Neural cell (in vitro differentiated cells): ENCODE results near the gene UBE2E1. TPM values are rescaled to one million over a fixed set of nuclear protein-coding genes. Genes with fewer than 3 reads are reported as not detected.

Experiments used
- H2AFZ ChIP-seq: fragments of 200-600, 300-800 bp; sonication (generic), shearing (Covaris generic); 2 replicates; pipeline ENCODE4 v1.6.0; 2014; ENCODE audit warnings: low read depth, mild to moderate bottlenecking, antibody characterized with exemption, low read length, moderate library complexity
- H3F3A ChIP-seq: fragments of 200-600 bp; shearing (Covaris generic); 2 replicates; pipeline ENCODE4 v1.6.1; 2016; ENCODE audit warnings: mild to moderate bottlenecking, moderate library complexity, mixed read lengths, antibody characterized with exemption, low read length; ENCODE audit not compliant: insufficient read depth, poor library complexity, severe bottlenecking
- H3K27ac ChIP-seq: fragments of 200-600, 300-800 bp; sonication (generic), shearing (Covaris generic); 2 replicates; pipeline ENCODE4 v1.5.1; 2014; ENCODE audit warnings: mild to moderate bottlenecking, low read length, moderate library complexity
- H3K27me3 ChIP-seq: fragments of 300-800, 200-600 bp; sonication (generic), shearing (Covaris generic); 2 replicates; pipeline ENCODE4 v1.6.0; 2014; ENCODE audit warnings: mild to moderate bottlenecking, low read depth, low read length, moderate library complexity; ENCODE audit not compliant: insufficient read depth
- H3K36me3 ChIP-seq: fragments of 300-800, 200-600 bp; sonication (generic), shearing (Covaris generic); 2 replicates; pipeline ENCODE4 v1.5.1; 2014; ENCODE audit warnings: mild to moderate bottlenecking, antibody characterized with exemption, low read length, moderate library complexity; ENCODE audit not compliant: insufficient read depth
- H3K4me2 ChIP-seq: fragments of 300-800, 200-600 bp; sonication (generic), shearing (Covaris generic); 2 replicates; pipeline ENCODE4 v1.6.0; 2014; ENCODE audit warnings: mild to moderate bottlenecking, low read length
- H3K4me3 ChIP-seq: fragments of 300-800, 200-600 bp; sonication (generic), shearing (Covaris generic); 2 replicates; pipeline ENCODE4 v1.5.1; 2014; ENCODE audit warnings: mild to moderate bottlenecking, low read length, moderate library complexity
- H3K79me2 ChIP-seq: fragments of 200-600 bp; shearing (Covaris generic); replicated peaks from 2 replicates; pipeline ENCODE4 v1.6.0; 2014; ENCODE audit warnings: mild to moderate bottlenecking, low read length, moderate library complexity; ENCODE audit not compliant: insufficient read depth
- H3K9ac ChIP-seq: fragments of 300-800, 200-600 bp; sonication (generic), shearing (Covaris generic); 2 replicates; pipeline ENCODE4 v1.6.1; 2016; ENCODE audit warnings: mild to moderate bottlenecking, low read length, mixed read lengths
- H3K9me2 ChIP-seq: fragments of 200-600 bp; shearing (Covaris generic); 2 replicates; pipeline ENCODE4 v1.6.1; 2016; ENCODE audit warnings: mild to moderate bottlenecking, low read length, mixed read lengths; ENCODE audit not compliant: insufficient read depth
- H3K9me3 ChIP-seq: fragments of 200-600, 300-800 bp; sonication (generic), shearing (Covaris generic); 2 replicates; pipeline ENCODE4 v1.6.1; 2016; ENCODE audit warnings: mild to moderate bottlenecking, mixed run types, low read length, moderate library complexity, mixed read lengths
- H4K20me1 ChIP-seq: fragments of 200-600 bp; shearing (Covaris generic); 2 replicates; pipeline ENCODE4 v1.6.1; 2016; ENCODE audit warnings: mild to moderate bottlenecking, mixed run types; ENCODE audit not compliant: insufficient read depth
- CTCF ChIP-seq: fragments of 450-650 bp; IDR thresholded peaks from 2 replicates; pipeline ENCODE4 v1.5.1; 2014; ENCODE audit warnings: antibody characterized with exemption, mild to moderate bottlenecking, moderate library complexity; ENCODE audit not compliant: poor library complexity, severe bottlenecking
- EP300 ChIP-seq: fragments of 450-650 bp; conservative IDR thresholded peaks from 2 replicates; pipeline ENCODE4 v1.6.1; 2014; ENCODE audit warnings: antibody characterized with exemption, mild to moderate bottlenecking, moderate library complexity; ENCODE audit not compliant: poor library complexity, severe bottlenecking
- EZH2 ChIP-seq: fragments of 200-600, 300-800 bp; shearing (Covaris generic), sonication (generic); IDR thresholded peaks from 2 replicates; pipeline ENCODE4 v1.6.1; 2014; ENCODE audit warnings: antibody characterized with exemption, low read length, borderline replicate concordance, mild to moderate bottlenecking; ENCODE audit not compliant: insufficient read depth, poor library complexity, severe bottlenecking
- MXI1 ChIP-seq: fragments of 450-650 bp; conservative IDR thresholded peaks from 2 replicates; pipeline ENCODE4 v1.6.1; 2014; ENCODE audit warnings: antibody characterized with exemption, mild to moderate bottlenecking; ENCODE audit not compliant: poor library complexity, severe bottlenecking
- POLR2AphosphoS5 ChIP-seq: IDR thresholded peaks from 2 replicates; pipeline ENCODE4 v1.6.1; 2012
- RAD21 ChIP-seq: fragments of 450-650 bp; conservative IDR thresholded peaks from 2 replicates; pipeline ENCODE4 v1.6.1; 2014; ENCODE audit warnings: antibody characterized with exemption, mild to moderate bottlenecking, moderate library complexity
- SMC3 ChIP-seq: fragments of 450-650 bp; conservative IDR thresholded peaks from 2 replicates; pipeline ENCODE4 v1.6.1; 2014; ENCODE audit warnings: antibody characterized with exemption, mild to moderate bottlenecking, moderate library complexity; ENCODE audit not compliant: poor library complexity
- TAF1 ChIP-seq: IDR thresholded peaks from 2 replicates; pipeline ENCODE4 v1.6.1; 2012; ENCODE audit warnings: low read depth
- polyA plus RNA-seq: library from polyadenylated mRNA; depleted of rRNA; stranded (reverse); fragments of >200 nt; gene quantifications from 2 replicates; pipeline ENCODE4 v1.2.3, GENCODE V29; 2014
- TF ChIP-seq, protein P1 (sequence below): IDR thresholded peaks from 2 replicates; pipeline ENCODE4 v1.6.1; 2012; ENCODE audit warnings: borderline replicate concordance

The UBE2E1 gene
- polyA plus RNA-seq, 1 donor from 2014 or later: 157 TPM

DNA sequence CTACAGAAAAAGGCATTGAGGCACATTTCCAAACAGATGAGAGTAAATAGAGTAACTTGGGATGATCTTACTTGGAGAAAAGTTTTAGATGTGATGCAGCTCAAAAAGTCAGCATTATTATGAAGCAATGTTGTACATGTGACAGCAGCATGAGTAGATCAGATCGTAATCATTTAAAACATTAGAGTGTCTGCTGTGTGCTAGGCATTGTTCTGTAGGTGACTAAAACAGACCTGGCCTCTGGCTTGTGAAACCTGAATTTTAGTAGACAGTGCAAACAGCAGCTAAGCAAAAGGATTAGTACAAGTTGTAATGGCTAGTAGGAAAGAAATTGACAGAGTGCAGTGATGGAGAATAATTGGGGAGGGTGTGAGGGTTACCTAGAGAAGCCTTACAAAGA, 15.1 kb downstream of the UBE2E1 start:
- Histone ChIP-seq H3K9ac (no peak overlapping the region), H3K4me2 (no peak overlapping the region), H4K20me1 (no peaks in the 10 kb centered on the region)

GRCh38 chr3:23821858-23822257, 16.1 kb downstream of the UBE2E1 start:
- peaks cover 31% of the 10 kb centered on the region for H3K79me2 ChIP-seq
- H3K9me3 ChIP-seq: no peaks in the 10 kb centered on the region
- H2AFZ ChIP-seq: no peak overlapping the region
- no peak overlapping the region for H3K4me2 ChIP-seq
- H3K27ac ChIP-seq: no peak overlapping the region
- H3K4me3 ChIP-seq: no peak overlapping the region
- no peaks in the 10 kb centered on the region for H3K9me2 ChIP-seq
- H3K36me3 ChIP-seq: no peaks in the 10 kb centered on the region
- no peaks in the 10 kb centered on the region for H3F3A ChIP-seq
- TF ChIP-seq EP300 (no peak), RAD21 (no peak), POLR2AphosphoS5 (no peak), TAF1 (no peak), CTCF (no peak), SMC3 (no peak), MXI1 (no peak), EZH2 (no peak)
- TF ChIP-seq, protein P1, sequence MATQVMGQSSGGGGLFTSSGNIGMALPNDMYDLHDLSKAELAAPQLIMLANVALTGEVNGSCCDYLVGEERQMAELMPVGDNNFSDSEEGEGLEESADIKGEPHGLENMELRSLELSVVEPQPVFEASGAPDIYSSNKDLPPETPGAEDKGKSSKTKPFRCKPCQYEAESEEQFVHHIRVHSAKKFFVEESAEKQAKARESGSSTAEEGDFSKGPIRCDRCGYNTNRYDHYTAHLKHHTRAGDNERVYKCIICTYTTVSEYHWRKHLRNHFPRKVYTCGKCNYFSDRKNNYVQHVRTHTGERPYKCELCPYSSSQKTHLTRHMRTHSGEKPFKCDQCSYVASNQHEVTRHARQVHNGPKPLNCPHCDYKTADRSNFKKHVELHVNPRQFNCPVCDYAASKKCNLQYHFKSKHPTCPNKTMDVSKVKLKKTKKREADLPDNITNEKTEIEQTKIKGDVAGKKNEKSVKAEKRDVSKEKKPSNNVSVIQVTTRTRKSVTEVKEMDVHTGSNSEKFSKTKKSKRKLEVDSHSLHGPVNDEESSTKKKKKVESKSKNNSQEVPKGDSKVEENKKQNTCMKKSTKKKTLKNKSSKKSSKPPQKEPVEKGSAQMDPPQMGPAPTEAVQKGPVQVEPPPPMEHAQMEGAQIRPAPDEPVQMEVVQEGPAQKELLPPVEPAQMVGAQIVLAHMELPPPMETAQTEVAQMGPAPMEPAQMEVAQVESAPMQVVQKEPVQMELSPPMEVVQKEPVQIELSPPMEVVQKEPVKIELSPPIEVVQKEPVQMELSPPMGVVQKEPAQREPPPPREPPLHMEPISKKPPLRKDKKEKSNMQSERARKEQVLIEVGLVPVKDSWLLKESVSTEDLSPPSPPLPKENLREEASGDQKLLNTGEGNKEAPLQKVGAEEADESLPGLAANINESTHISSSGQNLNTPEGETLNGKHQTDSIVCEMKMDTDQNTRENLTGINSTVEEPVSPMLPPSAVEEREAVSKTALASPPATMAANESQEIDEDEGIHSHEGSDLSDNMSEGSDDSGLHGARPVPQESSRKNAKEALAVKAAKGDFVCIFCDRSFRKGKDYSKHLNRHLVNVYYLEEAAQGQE: no peak
- no peaks in the 10 kb centered on the region for H4K20me1 ChIP-seq
- no peaks in the 10 kb centered on the region for H3K27me3 ChIP-seq
- H3K9ac ChIP-seq: no peak overlapping the region

More for the DNA sequence above, 15.1 kb downstream of the UBE2E1 start:
- no peak overlapping the region for H2AFZ ChIP-seq
- H3K9me2 ChIP-seq: no peaks in the 10 kb centered on the region
- H3K79me2 ChIP-seq: peaks cover 28% of the 10 kb centered on the region
- H3K9me3 ChIP-seq: no peaks in the 10 kb centered on the region
- no peak overlapping the region for H3K27ac ChIP-seq
- no peak overlapping the region for H3K4me3 ChIP-seq
- no peaks in the 10 kb centered on the region for H3K36me3 ChIP-seq
- TF ChIP-seq RAD21 (no peak), TAF1 (no peak), MXI1 (no peak), POLR2AphosphoS5 (no peak), CTCF (no peak), SMC3 (no peak), EP300 (no peak), EZH2 (no peak)
- TF ChIP-seq, protein P1: no peak
- H3F3A ChIP-seq: no peaks in the 10 kb centered on the region
- H3K27me3 ChIP-seq: no peaks in the 10 kb centered on the region
